SK-N-SH treated with all-trans-retinoic acid at 6 μM for 48 hours (cell line): ENCODE data around the gene RNF115.

ENCODE experiments used
- ATAC-seq: fragments of 200-7000 bp; cut with Tn5 transposase; 3 replicates; pipeline ENCODE4 v1.9.1; 2020; ENCODE audit warnings: mild to moderate bottlenecking, moderate library complexity
- ARNTL ChIP-seq: fragments of 450-650 bp; formaldehyde crosslinking; IDR thresholded peaks from 2 replicates; pipeline ENCODE4 v1.5.0; 2020; ENCODE audit warnings: low read depth, mild to moderate bottlenecking, moderate library complexity, borderline replicate concordance
- CREB5 ChIP-seq: fragments of 250-450 bp; sonication (Bioruptor Pico); IDR thresholded peaks from 2 replicates; pipeline ENCODE4 v1.5.1; 2020; ENCODE audit warnings: low read depth, mild to moderate bottlenecking, moderate library complexity
- CSDC2 ChIP-seq: fragments of 250-450 bp; sonication (Bioruptor Pico); IDR thresholded peaks from 2 replicates; pipeline ENCODE4 v1.5.0; 2020; ENCODE audit warnings: mild to moderate bottlenecking, moderate library complexity
- CSRNP3 ChIP-seq: fragments of 250-450 bp; sonication (Bioruptor Pico); IDR thresholded peaks from 2 replicates; pipeline ENCODE4 v1.5.1; 2021; ENCODE audit warnings: mild to moderate bottlenecking, moderate library complexity
- ESRRG ChIP-seq: fragments of 250-450 bp; sonication (Bioruptor Pico); IDR thresholded peaks from 2 replicates; pipeline ENCODE4 v1.6.1; 2021; ENCODE audit warnings: mild to moderate bottlenecking
- GLIS3 ChIP-seq: fragments of 250-450 bp; sonication (Bioruptor Pico); IDR thresholded peaks from 2 replicates; pipeline ENCODE4 v1.5.0; 2020; ENCODE audit warnings: mild to moderate bottlenecking, moderate library complexity
- ISL1 ChIP-seq: fragments of 250-450 bp; sonication (Bioruptor Pico); IDR thresholded peaks from 2 replicates; pipeline ENCODE4 v2.1.2; 2022; ENCODE audit warnings: mild to moderate bottlenecking, moderate library complexity
- OSR1 ChIP-seq: fragments of 250-450 bp; sonication (Bioruptor Pico); IDR thresholded peaks from 2 replicates; pipeline ENCODE4 v1.8.0; 2022; ENCODE audit warnings: moderate library complexity, mild to moderate bottlenecking, inconsistent platforms
- PATZ1 ChIP-seq: fragments of 250-450 bp; sonication (Bioruptor Pico); IDR thresholded peaks from 2 replicates; pipeline ENCODE4 v1.8.0; 2020; ENCODE audit warnings: mild to moderate bottlenecking, moderate library complexity, borderline replicate concordance
- POU6F1 ChIP-seq: fragments of 250-450 bp; sonication (Bioruptor Pico); IDR thresholded peaks from 2 replicates; pipeline ENCODE4 v1.8.0; 2021; ENCODE audit warnings: low read depth, mild to moderate bottlenecking, moderate library complexity, borderline replicate concordance
- PPARA ChIP-seq: fragments of 250-450 bp; sonication (Bioruptor Pico); IDR thresholded peaks from 2 replicates; pipeline ENCODE4 v1.5.0; 2020; ENCODE audit warnings: mild to moderate bottlenecking, borderline replicate concordance
- RARB ChIP-seq: fragments of 250-450 bp; sonication (Bioruptor Pico); IDR thresholded peaks from 2 replicates; pipeline ENCODE4 v1.8.0; 2021; ENCODE audit warnings: mild to moderate bottlenecking, moderate library complexity
- SNAI2 ChIP-seq: fragments of 250-450 bp; sonication (Bioruptor Pico); IDR thresholded peaks from 2 replicates; pipeline ENCODE4 v1.5.0; 2020; ENCODE audit warnings: mild to moderate bottlenecking, moderate library complexity
- TCF4 ChIP-seq: fragments of 250-450 bp; sonication (Bioruptor Pico); IDR thresholded peaks from 2 replicates; pipeline ENCODE4 v1.8.0; 2021; ENCODE audit warnings: mild to moderate bottlenecking, moderate library complexity, borderline replicate concordance
- TOX ChIP-seq: fragments of 250-450 bp; sonication (Bioruptor Pico); IDR thresholded peaks from 2 replicates; pipeline ENCODE4 v1.8.0; 2021; ENCODE audit warnings: mild to moderate bottlenecking, moderate library complexity, borderline replicate concordance
- TSHZ2 ChIP-seq: fragments of 250-450 bp; sonication (Bioruptor Pico); IDR thresholded peaks from 2 replicates; pipeline ENCODE4 v1.5.0; 2020; ENCODE audit warnings: mild to moderate bottlenecking, moderate library complexity
- ZC3H10 ChIP-seq: fragments of 250-450 bp; sonication (Bioruptor Pico); IDR thresholded peaks from 2 replicates; pipeline ENCODE4 v1.5.1; 2021; ENCODE audit warnings: mild to moderate bottlenecking, moderate library complexity
- ZFP3 ChIP-seq: fragments of 250-450 bp; sonication (Bioruptor Pico); IDR thresholded peaks from 2 replicates; pipeline ENCODE4 v1.5.0; 2020; ENCODE audit warnings: mild to moderate bottlenecking, moderate library complexity
- ZFP30 ChIP-seq: fragments of 450-650 bp; formaldehyde crosslinking; IDR thresholded peaks from 2 replicates; pipeline ENCODE4 v1.5.0; 2022; ENCODE audit warnings: mild to moderate bottlenecking, moderate library complexity
- ZNF565 ChIP-seq: fragments of 450-650 bp; formaldehyde crosslinking; conservative IDR thresholded peaks from 2 replicates; pipeline ENCODE4 v1.5.0; 2020; ENCODE audit warnings: low read depth, mild to moderate bottlenecking, moderate library complexity
- ZNF70 ChIP-seq: fragments of 450-650 bp; formaldehyde crosslinking; IDR thresholded peaks from 2 replicates; pipeline ENCODE4 v1.5.0; 2020; ENCODE audit warnings: mild to moderate bottlenecking, moderate library complexity
- ZNF8 ChIP-seq: fragments of 450-650 bp; formaldehyde crosslinking; IDR thresholded peaks from 2 replicates; pipeline ENCODE4 v1.5.0; 2020; ENCODE audit warnings: mild to moderate bottlenecking, moderate library complexity

The RNF115 gene

GRCh38 chr1:145828367-145829026, 4.6 kb upstream of the RNF115 start:
- no peak for ATAC-seq
- TF ChIP-seq SNAI2 (CRISPR knock-in tag) (no peak), ZNF70 (CRISPR knock-in tag) (no peak), ZC3H10 (CRISPR knock-in tag) (no peak), RARB (CRISPR knock-in tag) (no peak), ZFP30 (CRISPR knock-in tag) (no peak), ARNTL (CRISPR knock-in tag) (no peak), ZFP3 (CRISPR knock-in tag) (no peak), ESRRG (no peak), TOX (CRISPR knock-in tag) (no peak), ISL1 (CRISPR knock-in tag) (no peak)
- TF ChIP-seq, all 23 proteins: peak for 0

GRCh38 chr1:145827966-145828365, 4.1 kb upstream of the RNF115 start:
- TF ChIP-seq CSDC2 (no peak), CSRNP3 (CRISPR knock-in tag) (no peak), TOX (CRISPR knock-in tag) (no peak), ZFP30 (CRISPR knock-in tag) (no peak), ZNF70 (CRISPR knock-in tag) (no peak), CREB5 (CRISPR knock-in tag) (no peak), ISL1 (CRISPR knock-in tag) (no peak), ESRRG (no peak), ZNF8 (no peak), GLIS3 (no peak), TSHZ2 (no peak), ARNTL (CRISPR knock-in tag) (no peak)
- no peak for ATAC-seq

- TF ChIP-seq RARB (CRISPR knock-in tag) (no peak), CREB5 (CRISPR knock-in tag) (no peak), ZC3H10 (CRISPR knock-in tag) (0 out of 2 replicates have a peak, but pooled peaks have one; percentile 27), ZFP30 (CRISPR knock-in tag) (no peak), ZNF565 (CRISPR knock-in tag) (no peak), PPARA (CRISPR knock-in tag) (no peak), TCF4 (CRISPR knock-in tag) (no peak), TSHZ2 (no peak), OSR1 (CRISPR knock-in tag) (no peak), ARNTL (CRISPR knock-in tag) (no peak), TOX (CRISPR knock-in tag) (peak; percentile 59; the same call in 1 of the 2 replicates), PATZ1 (CRISPR knock-in tag) (no peak), POU6F1 (CRISPR knock-in tag) (no peak), SNAI2 (CRISPR knock-in tag) (no peak)
- no peak for ATAC-seq
These were observed 2.1 kb upstream of the RNF115 start for GRCh38 chr1:145826030-145826429.
